Germinal center (tissue), 1 donor: ENCODE results near the gene LMNTD2.
A peak's percentile ranks its signal among the peaks of the same experiment; 100 is the strongest.
"Not testable (repeated sequence)": the region's sequence is repeated elsewhere in the genome, so short reads cannot be mapped to it uniquely, and the experiment has no call there.

Experiments
- DNase-seq: peaks from one replicate; pipeline ENCODE4 v3.0.0; 2012; ENCODE audit warnings: mixed read lengths, low spot score

The LMNTD2 gene

DNA sequence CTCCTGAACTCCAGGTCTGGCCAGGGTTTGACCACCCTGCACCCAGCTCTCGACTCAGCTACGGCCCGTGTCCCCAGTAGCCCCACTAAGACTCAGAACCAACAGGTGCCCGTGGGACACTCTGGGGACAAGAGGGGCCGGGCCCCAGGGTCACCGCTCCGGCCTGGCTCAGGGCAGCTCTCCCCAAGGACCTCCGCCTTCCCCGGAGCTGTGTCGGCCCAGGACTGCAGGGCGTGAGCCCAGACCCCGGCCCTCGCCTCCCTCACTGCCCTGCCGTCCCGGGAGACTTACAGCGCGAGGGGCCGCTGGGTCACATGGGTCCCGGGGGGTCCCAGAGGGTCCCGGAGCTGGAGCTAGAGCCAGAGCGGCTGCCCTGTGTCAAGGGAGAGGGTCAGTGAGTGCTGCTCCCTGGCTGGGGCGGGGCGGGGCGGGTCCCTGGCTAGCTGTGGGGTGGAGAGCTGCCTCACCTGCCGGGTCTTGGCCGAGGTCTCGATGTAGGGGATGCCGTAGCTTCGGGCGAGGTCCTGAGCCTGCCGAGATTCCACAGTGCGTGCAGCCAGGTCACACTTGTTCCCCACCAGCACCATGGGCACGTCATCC, 27.5 kb downstream of the LMNTD2 start:
- DNase-seq: no peak

DNA sequence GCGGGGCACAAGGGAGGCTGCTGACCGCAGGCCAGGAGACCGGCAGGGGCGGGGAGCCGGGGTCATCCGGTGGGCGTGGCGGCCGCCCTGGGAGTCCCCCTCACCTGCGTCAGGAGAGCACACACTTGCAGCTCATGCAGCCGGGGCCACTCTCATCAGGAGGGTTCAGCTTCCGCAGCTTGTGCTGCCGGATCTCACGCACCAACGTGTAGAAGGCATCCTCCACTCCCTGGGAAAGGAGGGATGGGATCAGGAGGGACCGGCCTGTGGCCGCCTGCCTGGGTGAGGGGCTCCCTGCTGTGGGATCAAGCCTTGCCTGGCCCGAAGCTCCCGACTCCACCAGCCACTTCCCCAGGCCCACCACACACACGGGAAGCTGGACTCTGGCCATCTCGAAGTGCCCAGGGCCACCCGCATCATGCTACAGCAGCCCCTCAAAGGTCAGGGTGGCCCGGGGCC, 28.0 kb downstream of the LMNTD2 start:
- DNase-seq: no peak

DNA sequence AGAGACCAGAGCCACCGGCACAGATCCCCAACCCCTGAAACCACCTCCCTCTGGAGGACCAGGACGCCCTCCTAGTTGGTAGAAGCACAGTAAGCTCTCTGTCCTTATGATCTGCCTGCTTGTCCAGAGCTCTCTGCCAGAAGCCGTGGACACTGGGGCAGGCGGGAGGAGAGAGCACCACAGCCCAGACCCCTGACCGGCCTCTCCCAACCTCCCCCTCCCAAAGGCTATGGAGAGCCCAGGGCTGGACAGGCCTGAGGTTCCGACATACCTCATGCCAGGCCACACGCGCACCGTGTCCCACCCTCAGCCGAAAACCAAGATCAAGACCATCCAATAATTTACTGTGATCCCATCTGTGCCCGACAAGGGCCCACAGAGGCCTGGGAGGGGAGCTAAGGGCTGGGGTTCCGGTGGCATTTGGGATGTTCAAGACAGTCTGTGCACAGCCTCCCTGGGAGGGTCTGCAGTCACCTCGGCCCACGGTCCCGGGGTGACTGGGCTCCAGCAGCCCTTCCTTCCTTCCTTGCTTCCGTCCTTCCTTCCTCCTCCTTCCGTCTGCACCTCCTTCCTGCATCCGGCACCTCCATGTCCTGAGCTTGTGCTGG, 28.5 kb downstream of the LMNTD2 start:
- DNase-seq: no peak

DNA sequence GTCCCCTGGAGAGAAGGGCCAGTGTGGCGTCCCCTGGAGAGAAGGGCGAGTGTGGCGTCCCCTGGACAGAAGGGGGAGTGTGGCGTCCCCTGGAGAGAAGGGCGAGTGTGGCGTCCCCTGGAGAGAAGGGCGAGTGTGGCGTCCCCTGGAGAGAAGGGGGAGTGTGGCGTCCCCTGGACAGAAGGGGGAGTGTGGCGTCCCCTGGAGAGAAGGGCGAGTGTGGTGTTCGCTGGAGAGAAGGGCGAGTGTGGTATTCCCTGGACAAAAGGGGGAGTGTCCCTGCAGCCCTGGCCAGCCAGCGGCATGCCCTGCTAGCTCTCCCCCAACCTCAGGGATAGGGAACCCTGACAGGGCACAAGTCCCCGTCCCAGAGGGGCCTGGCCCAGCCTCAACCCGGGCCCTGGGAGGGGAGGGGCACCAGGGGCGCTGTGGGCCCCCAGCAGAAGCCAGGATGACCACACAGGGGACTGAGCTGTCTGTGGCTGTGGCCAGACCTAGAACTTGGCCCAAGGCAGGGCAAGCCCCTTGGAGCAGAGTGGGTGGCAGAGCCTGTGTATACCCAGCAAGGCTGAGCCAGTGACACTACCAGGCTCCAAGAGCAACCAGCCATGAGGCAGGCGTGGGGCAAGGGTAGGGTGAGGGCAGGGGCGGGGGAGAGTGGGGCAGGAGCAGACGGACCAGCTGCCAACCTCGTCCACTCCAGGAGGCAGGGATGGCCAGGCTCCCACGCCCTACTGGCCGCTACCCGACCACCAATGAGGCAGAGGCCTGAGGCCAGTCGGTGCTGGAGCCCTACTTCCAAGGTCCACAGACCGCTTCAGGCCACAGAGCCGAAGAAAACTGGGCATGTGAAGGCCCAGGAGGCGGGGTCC, 29.3 kb downstream of the LMNTD2 start:
- no peak for DNase-seq

DNA sequence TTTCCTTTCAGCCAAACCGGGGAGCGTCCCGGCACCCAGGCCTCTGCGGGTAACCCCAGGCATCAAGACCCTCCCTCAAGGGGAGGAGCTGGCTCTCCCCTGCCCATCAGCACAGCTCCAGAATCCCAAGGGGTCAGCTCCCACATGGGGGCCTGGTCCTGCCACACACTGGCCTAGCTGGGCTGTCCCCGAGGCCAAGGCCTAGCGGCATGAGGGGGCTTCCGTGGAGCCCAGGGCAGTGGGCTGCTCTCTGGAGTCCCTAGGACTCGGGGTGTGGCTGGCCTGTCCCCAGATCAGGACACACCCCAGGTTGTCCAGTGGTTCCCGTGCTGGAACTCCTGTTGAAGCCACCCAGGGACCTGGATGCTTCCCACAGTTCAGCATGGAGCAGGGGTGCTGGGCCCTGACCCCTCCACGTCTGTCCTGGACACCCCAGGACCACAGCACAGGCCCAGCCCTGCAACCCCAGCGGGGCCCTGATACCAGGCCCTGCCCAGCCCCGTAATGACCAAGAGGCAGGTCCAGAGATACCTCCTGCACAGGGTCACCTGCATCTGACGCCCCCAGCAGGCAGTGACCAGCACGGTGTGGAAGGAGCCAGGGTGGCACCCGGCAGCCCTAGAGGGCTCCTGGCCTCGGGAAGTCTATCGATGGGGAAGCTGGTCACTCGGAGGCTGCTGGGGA, 30.7 kb downstream of the LMNTD2 start:
- no peak for DNase-seq

DNA sequence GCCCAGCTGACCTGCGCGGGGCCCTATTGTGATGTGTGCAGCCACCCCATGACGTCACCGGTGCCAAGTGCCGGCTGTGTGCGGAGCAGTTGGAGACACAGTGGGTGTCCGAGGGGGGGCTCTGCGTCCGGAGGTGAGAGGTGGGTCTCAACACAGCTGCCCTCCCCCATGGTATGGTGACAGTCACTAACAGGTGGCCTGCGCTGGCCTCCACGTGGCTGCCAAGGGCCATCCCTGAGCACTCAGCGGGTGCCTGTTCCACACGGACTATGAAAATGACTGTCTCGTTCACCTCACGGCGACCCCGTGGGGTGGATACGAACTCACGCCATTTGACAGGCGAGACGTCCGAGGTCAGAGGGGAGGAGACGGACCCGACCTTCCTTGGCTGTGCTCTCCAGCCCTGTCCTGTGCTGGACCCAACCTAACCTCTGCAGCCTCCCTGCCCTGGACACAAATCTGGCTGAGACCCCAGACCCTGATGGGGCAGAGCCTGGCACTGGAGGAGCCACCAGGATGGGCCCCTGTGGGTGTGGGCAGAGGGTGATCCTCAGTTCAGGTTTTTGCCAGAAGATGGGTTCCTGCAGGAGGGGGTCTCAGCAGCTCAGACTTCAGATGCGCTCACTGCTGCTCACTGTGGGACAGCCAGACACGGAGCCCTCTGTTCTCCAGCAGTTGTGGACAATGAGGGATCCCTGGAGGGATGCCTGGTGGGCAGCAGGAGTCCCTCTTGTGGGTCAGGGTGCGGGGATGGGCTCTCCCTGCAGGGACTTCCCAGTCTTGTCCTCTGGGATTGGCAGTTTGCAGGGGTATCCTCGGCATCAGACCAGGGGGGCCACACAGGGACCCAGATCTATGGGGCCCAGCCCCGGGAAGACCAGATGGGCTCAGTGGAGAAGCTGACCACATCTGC, 31.5 kb downstream of the LMNTD2 start:
- DNase-seq: no peak

DNA sequence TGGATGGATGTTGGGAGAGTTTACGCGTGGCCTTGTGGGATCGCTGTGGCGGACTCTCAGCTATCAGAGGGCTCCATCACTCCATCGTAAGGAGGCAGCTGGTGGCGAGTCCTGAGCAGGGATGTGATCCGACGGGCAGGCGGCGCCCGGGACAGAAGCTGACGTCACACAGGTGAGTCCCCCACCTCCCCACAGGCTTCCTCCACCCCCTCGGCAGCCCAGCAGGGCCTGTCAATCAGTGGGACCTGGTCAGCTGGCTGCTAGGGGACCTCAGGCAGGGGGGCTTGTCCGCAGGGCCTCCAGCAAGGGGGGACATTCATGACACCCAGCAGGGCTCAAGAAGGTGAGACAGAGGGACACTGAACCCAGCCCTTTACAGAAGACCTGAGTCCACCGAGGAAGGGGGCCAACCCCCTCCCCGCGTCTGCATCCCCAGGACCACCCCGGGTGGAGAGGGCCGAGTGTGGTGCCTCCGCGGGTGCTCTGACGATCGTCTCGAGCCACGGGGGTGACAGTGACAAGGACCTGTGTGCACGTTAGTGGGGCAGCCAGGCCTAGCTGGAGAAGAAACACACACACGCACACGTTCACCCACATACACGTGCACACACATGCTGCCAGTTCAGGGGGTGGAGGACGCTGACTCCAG, 32.2 kb downstream of the LMNTD2 start:
- DNase-seq: no peak

DNA sequence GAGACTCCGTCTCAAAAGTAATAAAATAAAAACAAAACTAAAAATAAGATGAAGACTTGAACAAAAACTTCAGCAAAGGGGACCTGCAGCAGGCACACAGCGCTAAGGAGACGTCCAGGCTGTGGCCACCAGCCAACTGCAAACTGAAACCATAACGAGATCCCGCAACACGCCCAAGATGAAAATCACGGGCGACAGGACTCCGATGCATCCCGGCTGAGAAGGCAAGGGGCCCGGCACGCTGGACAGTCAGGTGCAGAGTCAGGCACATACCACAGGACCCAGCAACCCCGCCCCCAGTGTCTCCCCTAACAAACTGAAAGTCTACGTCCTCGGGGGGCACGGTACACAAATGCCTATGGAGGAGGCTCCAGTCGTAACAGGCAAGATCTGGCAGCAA, 34.3 kb downstream of the LMNTD2 start:
- no peak for DNase-seq

DNA sequence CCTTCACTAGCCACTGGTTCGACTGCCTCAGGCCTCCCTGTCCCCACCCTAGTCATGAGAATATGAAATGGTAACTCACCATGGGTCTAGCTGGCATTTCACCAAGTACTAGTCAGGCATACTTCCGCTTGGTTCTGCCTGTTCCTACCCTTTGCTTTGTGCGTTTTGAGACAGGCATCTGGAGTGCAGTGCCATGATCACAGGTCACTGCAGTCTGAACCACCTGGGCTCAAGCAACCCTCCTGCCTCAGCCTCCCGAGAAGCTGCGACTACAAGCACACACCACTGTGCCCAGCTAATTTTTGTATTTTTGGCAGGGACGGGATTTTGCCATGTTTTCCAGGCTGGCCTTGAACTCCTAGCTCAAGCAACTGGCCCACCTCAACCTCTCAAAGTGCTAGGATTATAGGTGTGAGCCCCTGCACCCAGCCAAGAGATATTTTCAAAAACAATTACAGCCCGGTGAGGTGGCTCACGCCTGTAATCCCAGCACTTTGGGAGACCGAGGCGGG, 39.3 kb downstream of the LMNTD2 start:
- DNase-seq: no peak

DNA sequence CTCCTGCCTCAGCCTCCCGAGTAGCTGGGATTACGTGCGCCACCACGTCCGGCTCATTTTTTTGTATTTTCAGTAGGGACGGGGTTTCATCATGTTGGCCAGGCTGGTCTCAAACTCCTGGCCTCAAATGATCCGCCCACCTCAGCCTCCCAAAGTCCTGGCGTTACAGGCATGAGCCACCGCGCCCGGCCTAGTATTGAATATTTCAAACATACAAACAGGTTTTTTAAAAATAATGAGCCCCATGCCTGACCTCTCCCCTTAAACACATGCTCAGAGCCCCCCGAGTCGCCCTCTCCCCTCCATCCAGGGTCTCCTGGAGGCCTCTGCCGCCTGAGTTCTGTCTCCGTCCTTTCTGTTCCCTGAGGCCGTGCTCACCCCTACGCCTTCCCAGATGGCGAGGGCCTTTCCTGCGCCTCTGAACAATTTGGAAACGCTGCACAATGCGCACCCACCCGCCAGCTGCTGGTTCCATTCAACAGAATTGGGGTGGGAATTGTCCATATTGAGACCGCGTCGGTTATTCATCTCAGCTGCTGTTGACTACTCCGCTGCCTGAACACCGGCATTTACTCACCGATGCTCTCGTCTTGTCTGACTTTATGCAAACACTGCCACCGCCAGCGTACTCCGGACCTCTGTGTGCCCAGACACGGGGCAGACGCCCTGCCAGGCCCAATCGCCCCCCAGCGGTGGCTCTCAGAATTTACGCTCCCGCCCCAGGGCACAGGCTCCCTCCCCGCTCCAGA, 39.9 kb downstream of the LMNTD2 start:
- no peak for DNase-seq

DNA sequence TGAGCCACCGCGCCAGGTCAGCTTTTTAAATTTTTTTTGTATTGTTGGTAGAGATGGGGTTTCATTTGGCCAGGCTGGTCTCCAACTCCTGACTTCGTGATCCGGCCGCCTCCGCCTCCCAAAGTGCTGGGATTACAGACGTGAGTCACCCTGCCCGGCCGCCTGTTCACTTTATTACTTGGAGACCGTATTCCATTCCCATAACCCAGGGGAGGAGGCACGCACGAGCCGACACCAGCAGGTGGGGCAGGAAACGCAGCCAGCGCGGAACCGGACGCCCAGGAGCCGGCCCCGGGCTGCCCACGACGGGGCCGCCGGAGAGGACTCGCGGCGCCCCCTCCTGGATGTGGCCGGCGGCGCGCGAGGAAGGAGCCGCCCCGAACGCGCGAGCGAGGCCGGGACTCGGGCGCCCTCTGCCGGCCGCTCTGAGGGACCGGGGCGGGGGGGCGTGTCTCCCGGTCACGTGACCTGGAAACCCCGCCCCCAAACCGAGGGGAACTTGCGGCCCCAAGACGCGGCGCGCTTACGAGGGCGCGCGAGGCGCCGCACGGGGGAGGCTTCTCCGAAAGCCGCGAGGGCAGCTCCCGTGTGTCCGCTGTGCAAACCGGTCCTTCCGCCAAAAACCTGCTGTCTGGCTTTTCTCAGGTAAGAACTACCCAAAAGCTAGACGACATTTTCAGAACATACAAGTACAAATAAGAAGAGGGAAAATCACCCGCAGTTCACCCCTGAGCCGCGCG, 41.9 kb downstream of the LMNTD2 start:
- DNase-seq: peak; percentile 92

DNA sequence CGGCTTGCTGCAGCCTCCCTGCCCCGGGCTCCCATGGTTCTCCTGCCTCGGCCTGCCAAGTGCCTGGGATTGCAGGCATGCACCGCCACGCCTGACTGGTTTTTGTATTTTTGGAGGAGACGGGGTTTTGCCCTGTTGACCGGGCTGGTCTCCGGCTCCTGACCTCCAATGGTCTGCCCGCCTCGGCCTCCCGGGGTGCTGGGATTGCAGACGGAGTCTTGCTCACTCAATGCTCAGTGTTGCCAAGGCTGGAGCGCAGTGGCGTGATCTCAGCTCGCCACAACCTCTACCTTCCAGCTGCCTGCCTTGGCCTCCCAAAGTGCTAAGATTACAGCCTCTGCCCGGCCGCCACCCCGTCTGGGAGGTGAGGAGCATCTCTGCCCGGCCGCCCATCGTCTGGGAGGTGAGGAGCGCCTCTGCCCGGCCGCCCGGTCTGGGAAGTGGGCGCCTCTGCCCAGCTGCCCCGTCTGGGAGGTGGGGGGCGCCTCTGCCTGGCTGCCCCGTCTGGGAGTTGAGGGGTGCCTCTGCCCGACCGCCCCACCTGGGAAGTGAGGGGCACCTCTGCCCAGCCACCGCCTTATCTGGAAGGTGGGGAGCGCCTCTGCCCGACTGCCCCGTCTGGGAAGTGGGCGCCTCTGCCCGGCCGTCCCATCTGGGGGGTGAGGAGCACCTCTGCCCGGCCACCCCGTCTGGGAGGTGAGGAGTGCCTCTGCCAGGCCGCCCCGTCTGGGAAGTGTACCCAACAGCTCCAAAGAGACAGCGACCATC, 43.4 kb downstream of the LMNTD2 start:
- not testable (repeated sequence) for DNase-seq

DNA sequence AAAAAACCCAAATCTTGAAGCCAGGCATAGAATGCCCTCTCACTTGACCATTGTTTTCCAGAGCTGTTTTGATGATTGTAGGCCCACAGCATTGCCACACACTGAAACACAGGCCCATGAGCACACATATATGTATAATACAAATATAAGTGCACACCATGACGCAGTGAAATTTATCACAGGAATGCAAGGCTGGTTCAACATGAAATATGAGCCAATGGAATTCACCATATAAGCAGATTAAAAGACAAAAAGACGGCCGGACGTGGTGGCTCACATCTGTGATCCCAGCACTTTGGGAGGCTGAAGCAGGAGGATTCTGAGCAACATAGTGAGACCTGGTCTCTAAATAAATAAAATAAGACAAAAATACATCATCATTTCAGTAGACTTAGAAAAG, 44.1 kb downstream of the LMNTD2 start:
- no peak for DNase-seq

DNA sequence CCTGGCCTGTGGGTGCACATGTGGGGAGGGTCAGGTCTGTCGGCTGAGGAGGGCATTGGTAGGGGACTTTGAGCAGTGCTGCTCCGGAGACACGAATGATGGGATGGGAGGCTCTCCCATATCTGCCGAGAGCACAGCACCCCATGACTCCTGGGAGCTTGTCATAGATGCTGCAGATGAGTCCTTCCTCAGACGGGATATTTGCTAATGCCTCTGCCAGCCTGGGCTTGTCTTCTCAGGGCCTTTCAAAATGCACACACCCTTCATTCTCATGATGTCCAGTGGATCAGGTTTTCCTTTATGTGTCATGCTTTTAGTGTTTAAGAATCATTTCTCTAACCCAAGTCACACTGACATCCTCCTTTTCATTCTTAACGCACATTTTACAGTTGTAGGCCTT, 45.4 kb downstream of the LMNTD2 start:
- no peak for DNase-seq

DNA sequence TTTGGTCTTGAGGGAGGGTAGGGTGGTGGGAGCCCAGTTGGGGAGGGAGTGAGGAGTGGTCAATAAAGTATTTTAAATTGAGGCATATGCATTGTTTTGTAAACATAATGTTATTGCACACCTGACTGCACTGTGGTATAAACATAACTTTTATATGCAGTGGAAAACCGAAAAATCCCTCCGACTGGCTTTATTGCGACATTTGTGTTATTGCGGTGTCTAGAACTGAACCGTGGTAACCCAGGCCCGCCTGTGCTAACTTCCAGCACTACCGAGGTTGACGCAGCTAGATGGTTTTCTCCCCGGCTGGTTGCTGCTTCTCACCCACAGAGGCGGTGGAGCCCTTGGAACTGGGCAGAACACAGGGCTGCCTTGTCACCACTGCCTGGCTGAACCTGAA, 45.9 kb downstream of the LMNTD2 start:
- no peak for DNase-seq

DNA sequence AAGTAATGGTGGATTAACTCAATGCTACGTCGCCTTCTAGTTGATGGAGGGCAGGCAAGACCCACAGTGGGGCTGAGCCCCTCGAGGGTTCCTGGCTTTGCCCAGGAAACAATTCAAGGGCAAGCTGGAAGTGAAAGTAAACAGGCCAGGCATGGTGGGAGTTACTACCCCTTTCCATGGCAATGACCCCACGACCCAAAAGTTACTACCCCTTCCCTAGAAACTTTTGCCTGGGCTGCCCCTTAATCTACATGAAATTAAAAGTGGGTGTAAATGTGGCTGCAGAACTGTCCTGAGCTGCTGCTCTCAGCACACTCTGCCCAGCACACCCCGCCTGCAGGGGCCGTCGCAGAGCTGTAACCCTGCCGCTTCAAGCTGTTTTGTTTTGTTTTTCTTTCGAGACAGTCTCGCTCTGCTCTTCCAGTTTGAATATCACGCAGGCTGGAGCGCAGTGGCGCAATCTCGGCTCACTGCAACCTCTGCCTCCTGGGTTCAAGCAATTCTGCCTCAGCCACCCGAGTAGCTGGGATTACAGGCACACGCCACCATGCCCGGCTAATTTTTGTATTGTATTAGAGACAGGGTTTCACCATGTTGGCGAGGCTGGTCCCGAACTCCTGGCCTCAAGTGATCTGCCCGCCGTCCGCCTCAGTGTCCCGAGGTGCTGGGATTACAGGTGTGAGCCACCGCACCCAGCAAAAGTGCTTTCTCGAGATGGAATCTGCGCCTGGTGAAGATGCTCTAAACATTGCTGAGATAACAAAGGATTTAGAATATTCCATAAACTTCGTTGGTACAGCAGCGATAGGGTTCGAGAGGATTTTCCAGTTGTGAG, 47.6 kb downstream of the LMNTD2 start:
- no peak for DNase-seq

DNA sequence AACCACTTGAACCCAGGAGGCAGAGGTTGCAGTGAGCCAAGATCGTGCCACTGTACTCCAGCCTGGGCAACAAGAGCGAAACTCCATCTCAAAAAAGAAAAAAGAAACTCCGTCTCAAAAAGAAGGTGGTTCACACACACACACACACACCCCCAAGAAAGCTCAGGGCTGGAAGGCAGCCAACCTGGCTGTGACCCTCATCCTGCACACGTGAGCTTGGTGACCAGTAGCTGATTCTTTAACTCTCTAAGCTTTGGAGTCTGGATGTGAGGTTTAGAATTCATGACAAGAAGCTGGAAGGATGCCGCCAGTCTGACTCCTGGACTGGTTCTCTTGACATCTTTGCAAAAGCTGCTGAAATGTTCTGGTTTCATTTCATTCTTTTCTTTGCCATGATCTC, 51.6 kb downstream of the LMNTD2 start:
- DNase-seq: no peak
